SK-N-SH (cell line): ENCODE data around the gene CALD1. TPM values are rescaled to one million over a fixed set of nuclear protein-coding genes. Genes with fewer than 3 reads are reported as not detected.

ENCODE experiments used
- CTCF ChIA-PET: fragments of 300-600, 350-600 bp; formaldehyde crosslinking; extraction: SDS; loops from one replicate; lab custom pipeline; 2021; lab: Yijun Ruan, JAX
- POLR2A ChIA-PET: fragments of 350-600 bp; sonication (Branson Sonifier 250); formaldehyde crosslinking; extraction: SDS; loops from one replicate; lab custom pipeline; 2020; ENCODE audit warnings: antibody characterized with exemption, inconsistent platforms; lab: Yijun Ruan, JAX
- DNase-seq: peaks from one replicate; pipeline ENCODE4 v3.0.0; 2012
- H2AFZ ChIP-seq: fragments of 200-600 bp; sonication (generic); 2 replicates; pipeline ENCODE4 v1.8.1; 2016; ENCODE audit warnings: antibody characterized with exemption, mild to moderate bottlenecking, low read depth
- H3F3A ChIP-seq: fragments of 200-600 bp; sonication (generic); replicated peaks from 2 replicates; pipeline ENCODE3; 2016; ENCODE audit warnings: antibody characterized with exemption, mild to moderate bottlenecking; ENCODE audit not compliant: insufficient read depth
- H3K27ac ChIP-seq, 2 experiments: fragments of 200-500 bp in 1 of 2; fragments of 200-600 bp in 1 of 2; sonication (Bioruptor generic) in 1 of 2; sonication (generic), shearing (Covaris generic) in 1 of 2; 2 replicates each; pipeline versions ENCODE4 v1.5.1 to v1.6.1; 2014 to 2016; ENCODE audit warnings: low read depth in 2 of 2, inconsistent platforms in 1 of 2, low read length in 1 of 2, mild to moderate bottlenecking in 1 of 2, mixed read lengths in 1 of 2
- H3K27me3 ChIP-seq: fragments of 200-600 bp; sonication (generic), shearing (Covaris generic); 2 replicates; pipeline ENCODE4 v1.6.1; 2016; ENCODE audit warnings: mixed run types; ENCODE audit not compliant: insufficient read depth
- H3K36me3 ChIP-seq, 2 experiments: fragments of 200-500 bp in 1 of 2; fragments of 200-600 bp in 1 of 2; sonication (Bioruptor generic) in 1 of 2; sonication (generic) in 1 of 2; replicated peaks in 1 of 2; 2 replicates each; pipeline versions ENCODE3 to v1.5.1; 2014 to 2016; ENCODE audit warnings: low read length in 1 of 2, mild to moderate bottlenecking in 1 of 2; ENCODE audit not compliant: insufficient read depth in 2 of 2, control insufficient read depth in 1 of 2
- H3K4me1 ChIP-seq, 2 experiments: fragments of 200-500 bp in 1 of 2; fragments of 200-600 bp in 1 of 2; sonication (Bioruptor generic) in 1 of 2; sonication (generic), shearing (Covaris generic) in 1 of 2; 2 replicates each; pipeline versions ENCODE4 v1.5.1 to v1.6.1; 2014 to 2016; ENCODE audit warnings: low read depth in 1 of 2, low read length in 1 of 2, mixed run types in 1 of 2; ENCODE audit not compliant: insufficient read depth in 2 of 2, control insufficient read depth in 1 of 2
- H3K4me2 ChIP-seq: fragments of 200-600 bp; sonication (generic), shearing (Covaris generic); 2 replicates; pipeline ENCODE4 v1.6.1; 2017; ENCODE audit warnings: mixed run types
- H3K4me3 ChIP-seq, 2 experiments: fragments of 200-500 bp in 1 of 2; fragments of 200-600 bp in 1 of 2; sonication (Bioruptor generic) in 1 of 2; sonication (generic), shearing (Covaris generic) in 1 of 2; 2 replicates each; pipeline versions ENCODE4 v1.5.1 to v1.8.1; 2014 to 2016; ENCODE audit warnings: low read depth in 2 of 2, inconsistent platforms in 1 of 2, low read length in 1 of 2, mild to moderate bottlenecking in 1 of 2, mixed read lengths in 1 of 2, moderate library complexity in 1 of 2
- H3K79me2 ChIP-seq: fragments of 200-600 bp; sonication (generic); 2 replicates; pipeline ENCODE4 v1.8.1; 2017; ENCODE audit warnings: mild to moderate bottlenecking; ENCODE audit not compliant: insufficient read depth
- H3K9ac ChIP-seq: fragments of 200-600 bp; sonication (generic); 2 replicates; pipeline ENCODE4 v1.6.1; 2017; ENCODE audit warnings: mixed run types
- H3K9me2 ChIP-seq: fragments of 200-600 bp; sonication (generic); 2 replicates; pipeline ENCODE4 v1.6.1; 2017; ENCODE audit warnings: mixed run types
- H3K9me3 ChIP-seq: fragments of 200-600 bp; sonication (generic); 2 replicates; pipeline ENCODE4 v1.6.1; 2017; ENCODE audit warnings: mixed run types, mild to moderate bottlenecking, moderate library complexity
- H4K20me1 ChIP-seq: fragments of 200-600 bp; sonication (generic); 2 replicates; pipeline ENCODE4 v1.6.1; 2017; ENCODE audit warnings: mild to moderate bottlenecking, mixed run types; ENCODE audit not compliant: insufficient read depth
- ELF1 ChIP-seq: IDR thresholded peaks from 2 replicates; pipeline ENCODE4 v1.4.0; 2012
- EP300 ChIP-seq, 2 experiments: IDR thresholded peaks; 2 replicates each; pipeline versions ENCODE4 v1.4.0 to v1.6.1; 2012; ENCODE audit warnings: borderline replicate concordance in 1 of 2, low read depth in 1 of 2, low read length in 1 of 2
- EZH2phosphoT487 ChIP-seq: fragments of 200-600 bp; sonication (generic); IDR thresholded peaks from 2 replicates; pipeline ENCODE4 v1.6.1; 2017; ENCODE audit warnings: low read depth, mixed run types, mild to moderate bottlenecking, antibody characterized with exemption, moderate library complexity, borderline replicate concordance
- FOSL2 ChIP-seq: IDR thresholded peaks from 2 replicates; pipeline ENCODE4 v1.4.0; 2012; ENCODE audit warnings: low read depth, mild to moderate bottlenecking, moderate library complexity, borderline replicate concordance
- GABPA ChIP-seq: IDR thresholded peaks from 2 replicates; pipeline ENCODE4 v1.4.0; 2012; ENCODE audit warnings: low read depth, mild to moderate bottlenecking
- GATA2 ChIP-seq: sonication (generic); formaldehyde crosslinking; IDR thresholded peaks from 2 replicates; pipeline ENCODE4 v1.5.0; 2020; ENCODE audit warnings: mild to moderate bottlenecking, missing genetic modification reagents
- MEF2A ChIP-seq: IDR thresholded peaks from 2 replicates; pipeline ENCODE4 v1.4.0; 2012; ENCODE audit warnings: low read depth, borderline replicate concordance
- MXI1 ChIP-seq: IDR thresholded peaks from 2 replicates; pipeline ENCODE4 v1.6.1; 2012; ENCODE audit warnings: mild to moderate bottlenecking, low read depth, low read length, improper control_type of control experiment
- NFIC ChIP-seq: IDR thresholded peaks from 2 replicates; pipeline ENCODE4 v1.4.0; 2012; ENCODE audit warnings: borderline replicate concordance
- NRF1 ChIP-seq: IDR thresholded peaks from 2 replicates; pipeline ENCODE4 v1.6.1; 2012; ENCODE audit warnings: low read depth, mild to moderate bottlenecking, low read length
- POLR2AphosphoS5 ChIP-seq: IDR thresholded peaks from 2 replicates; pipeline ENCODE4 v1.6.1; 2012; ENCODE audit warnings: low read depth, low read length
- RAD21 ChIP-seq: IDR thresholded peaks from 2 replicates; pipeline ENCODE4 v1.6.1; 2012; ENCODE audit warnings: mild to moderate bottlenecking, low read length
- RCOR1 ChIP-seq: fragments of 150-350 bp; IDR thresholded peaks from 2 replicates; pipeline ENCODE4 v1.6.1; 2017; ENCODE audit warnings: antibody characterized with exemption, low read length
- RFX5 ChIP-seq: IDR thresholded peaks from 2 replicates; pipeline ENCODE4 v1.6.1; 2012; ENCODE audit warnings: mild to moderate bottlenecking, improper control_type of control experiment, low read length
- RXRA ChIP-seq: IDR thresholded peaks from 2 replicates; pipeline ENCODE4 v1.4.0; 2012; ENCODE audit warnings: low read depth, mild to moderate bottlenecking, borderline replicate concordance
- SMC3 ChIP-seq: IDR thresholded peaks from 2 replicates; pipeline ENCODE4 v1.6.1; 2012; ENCODE audit warnings: low read depth, low read length, improper control_type of control experiment
- TAF1 ChIP-seq: IDR thresholded peaks from 2 replicates; pipeline ENCODE4 v1.6.1; 2012; ENCODE audit warnings: low read depth, mild to moderate bottlenecking, low read length, moderate library complexity, borderline replicate concordance
- TEAD4 ChIP-seq: IDR thresholded peaks from 2 replicates; pipeline ENCODE4 v1.4.0; 2012; ENCODE audit warnings: mild to moderate bottlenecking, borderline replicate concordance; ENCODE audit not compliant: insufficient read depth
- ZBTB33 ChIP-seq: IDR thresholded peaks from 2 replicates; pipeline ENCODE4 v1.4.0; 2012; ENCODE audit warnings: low read depth, borderline replicate concordance
- polyA plus RNA-seq, 3 experiments: library from polyadenylated mRNA; depleted of rRNA; stranded (reverse); fragments of >200 nt; gene quantifications; 2 replicates each; pipeline ENCODE4 v1.2.3, GENCODE V29; 2012
- TF ChIP-seq, protein P1 (sequence below): fragments of 150-350 bp; IDR thresholded peaks from 2 replicates; pipeline ENCODE4 v1.6.1; 2016; ENCODE audit warnings: mild to moderate bottlenecking, low read depth, low read length
- TF ChIP-seq, protein P2 (sequence below): IDR thresholded peaks from 2 replicates; pipeline ENCODE4 v1.4.0; 2012; ENCODE audit warnings: low read depth, borderline replicate concordance
- TF ChIP-seq, protein P3 (sequence below): IDR thresholded peaks from 2 replicates; pipeline ENCODE4 v1.4.0; 2012; ENCODE audit warnings: low read depth

The CALD1 gene
- polyA plus RNA-seq, 1 of the 3 experiments (the other 2 are of a cell fraction): 299 TPM

DNA sequence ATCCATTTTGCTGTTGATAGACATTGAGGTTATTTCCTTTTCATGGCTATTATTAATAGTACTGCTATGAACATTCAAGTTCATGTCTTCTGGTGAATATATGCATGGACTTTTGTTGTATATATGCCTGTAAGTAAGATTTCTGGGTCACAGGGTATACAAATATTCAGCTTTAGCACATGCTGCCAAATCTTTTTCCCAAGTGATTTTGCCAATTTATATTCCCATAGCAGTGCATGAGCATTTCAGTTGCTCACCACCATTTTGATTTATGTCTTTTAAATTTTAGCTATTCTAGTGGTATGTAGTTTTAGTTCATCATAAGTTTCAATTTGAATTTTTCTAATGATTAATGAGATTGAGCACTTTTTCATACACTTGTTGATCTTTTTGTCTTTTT lies 59.9 kb downstream of the CALD1 start:
- Histone ChIP-seq H3K4me2 (no peak overlapping the region), H3K27me3 (no peaks in the 10 kb centered on the region), H4K20me1 (peaks cover 27% of the 10 kb centered on the region), H3K36me3 (peaks cover 38 to 72% of the 10 kb centered on the region in 2 experiments), H3K9me3 (no peaks in the 10 kb centered on the region), H3K9me2 (no peaks in the 10 kb centered on the region), H3K4me1 (peaks cover 12 to 16% of the 10 kb centered on the region in 2 experiments; a peak in 3 of 4 replicates), H3K4me3 (no peak overlapping the region), H3K9ac (no peak overlapping the region), H3K27ac (no peak overlapping the region; a peak in 1 of 4 replicates), H2AFZ (no peak overlapping the region), H3F3A (peaks cover 27% of the 10 kb centered on the region), H3K79me2 (peaks cover 100% of the 10 kb centered on the region)
- ChIA-PET CTCF (interaction anchor here (1.3 kb wide), 1 partner anchor 11 kb away, joined by 3 read pairs; no protein-coding TSS in a partner anchor), POLR2A (no interaction called here)
- TF ChIP-seq RAD21 (no peak), GATA2 (CRISPR knock-in tag) (no peak), EZH2phosphoT487 (no peak), TEAD4 (no peak), RXRA (no peak), GABPA (no peak), FOSL2 (no peak)
- TF ChIP-seq, protein P1, sequence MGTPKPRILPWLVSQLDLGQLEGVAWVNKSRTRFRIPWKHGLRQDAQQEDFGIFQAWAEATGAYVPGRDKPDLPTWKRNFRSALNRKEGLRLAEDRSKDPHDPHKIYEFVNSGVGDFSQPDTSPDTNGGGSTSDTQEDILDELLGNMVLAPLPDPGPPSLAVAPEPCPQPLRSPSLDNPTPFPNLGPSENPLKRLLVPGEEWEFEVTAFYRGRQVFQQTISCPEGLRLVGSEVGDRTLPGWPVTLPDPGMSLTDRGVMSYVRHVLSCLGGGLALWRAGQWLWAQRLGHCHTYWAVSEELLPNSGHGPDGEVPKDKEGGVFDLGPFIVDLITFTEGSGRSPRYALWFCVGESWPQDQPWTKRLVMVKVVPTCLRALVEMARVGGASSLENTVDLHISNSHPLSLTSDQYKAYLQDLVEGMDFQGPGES: no peak
- TF ChIP-seq, protein P2, sequence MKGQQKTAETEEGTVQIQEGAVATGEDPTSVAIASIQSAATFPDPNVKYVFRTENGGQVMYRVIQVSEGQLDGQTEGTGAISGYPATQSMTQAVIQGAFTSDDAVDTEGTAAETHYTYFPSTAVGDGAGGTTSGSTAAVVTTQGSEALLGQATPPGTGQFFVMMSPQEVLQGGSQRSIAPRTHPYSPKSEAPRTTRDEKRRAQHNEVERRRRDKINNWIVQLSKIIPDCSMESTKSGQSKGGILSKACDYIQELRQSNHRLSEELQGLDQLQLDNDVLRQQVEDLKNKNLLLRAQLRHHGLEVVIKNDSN: no peak
- DNase-seq: no peak

- no peak for DNase-seq
- peaks cover 26% of the 10 kb centered on the region for H4K20me1 ChIP-seq
Measured at GRCh38 chr7:134842062-134842461, 62.6 kb downstream of the CALD1 start.

More at GRCh38 chr7:134842062-134842461, 62.6 kb downstream of the CALD1 start:
- ChIA-PET CTCF (interaction anchor here (0.8 kb wide), 1 partner anchor 18 kb away, joined by 3 read pairs; no protein-coding TSS in a partner anchor), POLR2A (no interaction called here)
- Histone ChIP-seq H3F3A (peaks cover 17% of the 10 kb centered on the region), H3K4me2 (no peak overlapping the region), H3K9me2 (no peaks in the 10 kb centered on the region), H3K9ac (no peak overlapping the region), H3K27me3 (no peaks in the 10 kb centered on the region), H3K27ac (no peak overlapping the region), H3K4me3 (no peak overlapping the region), H3K4me1 (peaks cover 0 to 7% of the 10 kb centered on the region in 2 experiments; a peak in 1 of 4 replicates), H3K9me3 (no peaks in the 10 kb centered on the region), H3K36me3 (peaks cover 59 to 81% of the 10 kb centered on the region in 2 experiments), H3K79me2 (peaks cover 100% of the 10 kb centered on the region), H2AFZ (no peak overlapping the region)
- TF ChIP-seq TAF1: no peak
- no peak for TF ChIP-seq EZH2phosphoT487
- TF ChIP-seq POLR2AphosphoS5: no peak
- TF ChIP-seq MXI1: no peak
- TF ChIP-seq SMC3: no peak
- no peak for TF ChIP-seq RXRA
- no peak for TF ChIP-seq NRF1
- TF ChIP-seq, protein P1: no peak
- TF ChIP-seq MEF2A: no peak
- TF ChIP-seq ZBTB33: no peak
- no peak for TF ChIP-seq RFX5
- no peak for TF ChIP-seq RAD21
- no peak for TF ChIP-seq TEAD4
- TF ChIP-seq NFIC: no peak
- TF ChIP-seq, protein P3, sequence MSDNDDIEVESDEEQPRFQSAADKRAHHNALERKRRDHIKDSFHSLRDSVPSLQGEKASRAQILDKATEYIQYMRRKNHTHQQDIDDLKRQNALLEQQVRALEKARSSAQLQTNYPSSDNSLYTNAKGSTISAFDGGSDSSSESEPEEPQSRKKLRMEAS: no peak
- TF ChIP-seq RCOR1: no peak
- TF ChIP-seq EP300 (IDR thresholded peaks at IDR 0.05; ENCODE audit: borderline replicate concordance in 1 of 2, low read depth in 1 of 2, low read length in 1 of 2): no peak
- TF ChIP-seq ELF1: no peak
- TF ChIP-seq FOSL2: no peak
